CD4-positive, alpha-beta T cell treated with Interleukin-2 at 100 ng/mL for 4 hours (primary cell): ENCODE results near the gene TRIP11.
"Not testable (repeated sequence)": the region's sequence is repeated elsewhere in the genome, so short reads cannot be mapped to it uniquely, and the experiment has no call there.

ENCODE experiments used
- DNase-seq: peaks from one replicate; pipeline ENCODE4 v3.0.0-alpha.2; 2020; ENCODE audit warnings: low spot score

Gene TRIP11

GRCh38 chr14:92039719-92040430 lies at the start of gene TRIP11:
Gene TRIP11 (minus strand): TSS chr14:92040059. CDS start chr14:92039685, 374 bp downstream.
- DNase-seq = peak; percentile 96

- DNase-seq = no peak
Measured at GRCh38 chr14:92088494-92088893, 48.6 kb upstream of the TRIP11 start.

- DNase-seq = no peak
Measured at GRCh38 chr14:92074555-92074954, 34.7 kb upstream of the TRIP11 start.

- DNase-seq = no peak
Measured at GRCh38 chr14:92058006-92058917, 18.4 kb upstream of the TRIP11 start.

GRCh38 chr14:92049781-92050180 lies 9.9 kb upstream of the TRIP11 start:
- DNase-seq = no peak

GRCh38 chr14:92049221-92049620 lies 9.4 kb upstream of the TRIP11 start:
- DNase-seq = not testable (repeated sequence)

GRCh38 chr14:92045904-92046303 lies 6.0 kb upstream of the TRIP11 start:
- not testable (repeated sequence) for DNase-seq

- DNase-seq = not testable (repeated sequence)
Measured at GRCh38 chr14:92041766-92042165, 1.9 kb upstream of the TRIP11 start.

- DNase-seq = no peak
Measured at GRCh38 chr14:92041203-92041602, 1.3 kb upstream of the TRIP11 start.

GRCh38 chr14:92040431-92041051 lies 682 bp upstream of the TRIP11 start:
- peak; percentile 6 for DNase-seq

- DNase-seq = peak; percentile 11
Measured at GRCh38 chr14:92039063-92039718, 668 bp downstream of the TRIP11 start.

GRCh38 chr14:92037989-92038388 lies 1.9 kb downstream of the TRIP11 start:
- no peak for DNase-seq

- DNase-seq = no peak
Measured at GRCh38 chr14:92035890-92036289, 4.0 kb downstream of the TRIP11 start.

GRCh38 chr14:92033906-92034687 lies 5.8 kb downstream of the TRIP11 start:
- no peak for DNase-seq

GRCh38 chr14:92033433-92033832 lies 6.4 kb downstream of the TRIP11 start:
- no peak for DNase-seq

GRCh38 chr14:92026548-92027190 lies 13.2 kb downstream of the TRIP11 start:
- DNase-seq = no peak

- DNase-seq = no peak
Measured at GRCh38 chr14:92022036-92022435, 17.8 kb downstream of the TRIP11 start.

- no peak for DNase-seq
Measured at GRCh38 chr14:92021523-92021922, 18.3 kb downstream of the TRIP11 start.

GRCh38 chr14:92014040-92014439 lies 25.8 kb downstream of the TRIP11 start:
- DNase-seq = no peak

GRCh38 chr14:92012121-92012748 lies 27.6 kb downstream of the TRIP11 start:
- no peak for DNase-seq
